Kasumi-1 (cell line): ENCODE results near the gene PTGR3.

Source experiments
- DNase-seq, 2 experiments: peaks; one replicate each; lab custom pipeline; 2025; lab: John Stamatoyannopoulos, UW

PTGR3 gene

GRCh38 chr18:75235896-75236295, 27.0 kb upstream of the PTGR3 start:
- DNase-seq, result no peak

GRCh38 chr18:75234901-75235300, 26.0 kb upstream of the PTGR3 start:
- no peak for DNase-seq

GRCh38 chr18:75231053-75231406, 22.1 kb upstream of the PTGR3 start:
- DNase-seq, result no peak

- no peak for DNase-seq
Measured at GRCh38 chr18:75230163-75231052, 21.5 kb upstream of the PTGR3 start.

- DNase-seq, result no peak
Measured at GRCh38 chr18:75229437-75229836, 20.5 kb upstream of the PTGR3 start.

GRCh38 chr18:75228967-75229366, 20.0 kb upstream of the PTGR3 start:
- DNase-seq, result no peak

GRCh38 chr18:75227535-75228296, 18.8 kb upstream of the PTGR3 start:
- DNase-seq, result no peak

- DNase-seq, result no peak
Measured at GRCh38 chr18:75226956-75227316, 18.0 kb upstream of the PTGR3 start.

- no peak for DNase-seq
Measured at GRCh38 chr18:75226286-75226955, 17.5 kb upstream of the PTGR3 start.

- DNase-seq, result no peak
Measured at GRCh38 chr18:75223687-75224347, 14.9 kb upstream of the PTGR3 start.

- DNase-seq, result no peak
Measured at GRCh38 chr18:75222407-75222806, 13.5 kb upstream of the PTGR3 start.

- DNase-seq, result no peak
Measured at GRCh38 chr18:75221897-75222296, 13.0 kb upstream of the PTGR3 start.

- no peak for DNase-seq
Measured at GRCh38 chr18:75221397-75221796, 12.5 kb upstream of the PTGR3 start.

GRCh38 chr18:75220551-75221355, 11.8 kb upstream of the PTGR3 start:
- no peak for DNase-seq

- DNase-seq, result no peak
Measured at GRCh38 chr18:75219745-75220375, 10.9 kb upstream of the PTGR3 start.

GRCh38 chr18:75218065-75218923, 9.4 kb upstream of the PTGR3 start:
- no peak for DNase-seq

- DNase-seq, result no peak
Measured at GRCh38 chr18:75216911-75217689, 8.2 kb upstream of the PTGR3 start.

GRCh38 chr18:75216212-75216910, 7.4 kb upstream of the PTGR3 start:
- no peak for DNase-seq

GRCh38 chr18:75215663-75216062, 6.7 kb upstream of the PTGR3 start:
- no peak for DNase-seq
